ENCODE results near the gene ANKRD27.
"Not testable (repeated sequence)": the region's sequence is repeated elsewhere in the genome, so short reads cannot be mapped to it uniquely, and the experiment has no call there.

Gene ANKRD27

DNA sequence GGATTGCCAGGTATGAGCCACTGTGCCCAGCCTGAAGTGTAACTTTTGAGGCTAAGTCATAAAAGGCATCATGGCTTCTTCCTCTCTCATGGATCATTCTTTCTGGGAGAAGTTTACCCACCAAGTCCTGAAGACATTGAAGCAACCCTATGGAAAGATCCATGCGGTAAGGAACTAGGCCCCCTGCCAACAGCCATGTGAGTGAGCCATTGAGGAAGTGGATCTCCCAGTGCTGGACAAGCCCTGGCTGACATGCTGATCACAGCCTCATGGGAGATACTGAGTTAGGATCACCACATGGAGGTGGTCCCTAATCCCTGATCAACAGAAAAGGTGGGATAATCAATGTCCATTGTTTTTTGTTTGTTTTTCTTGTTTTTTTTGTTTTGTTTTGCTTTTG is 13.3 kb upstream of the ANKRD27 start:
- no peak for DNase-seq (ENCODE audit: low read depth in 2 of 2)

DNA sequence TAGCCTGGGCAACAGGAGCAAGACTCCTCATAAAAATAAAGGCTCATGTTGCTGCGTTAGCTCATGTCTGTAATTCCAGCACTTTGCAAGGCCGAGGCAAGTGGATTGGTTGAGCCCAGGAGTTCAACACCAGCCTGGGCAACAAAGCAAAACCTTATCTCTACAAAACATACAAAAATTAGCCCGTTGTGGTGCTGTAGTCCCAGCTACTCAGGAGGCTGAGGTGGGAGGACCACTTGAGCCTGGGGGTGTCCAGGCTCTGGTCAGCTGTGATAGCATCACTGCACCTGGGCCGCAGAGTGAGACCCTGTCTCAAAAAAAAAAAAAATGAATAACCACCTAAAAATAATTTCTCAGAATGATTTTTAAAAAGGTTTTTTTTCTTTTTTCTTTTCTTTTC is 12.7 kb upstream of the ANKRD27 start:
- no peak for DNase-seq (ENCODE audit: low read depth in 2 of 2)

GRCh38 chr19:32686847-32687475 is 12.0 kb upstream of the ANKRD27 start:
- no peak for DNase-seq (ENCODE audit: low read depth in 2 of 2)

- no peak for DNase-seq (ENCODE audit: low read depth in 2 of 2)
Observed at GRCh38 chr19:32682317-32682716, 7.3 kb upstream of the ANKRD27 start.

DNA sequence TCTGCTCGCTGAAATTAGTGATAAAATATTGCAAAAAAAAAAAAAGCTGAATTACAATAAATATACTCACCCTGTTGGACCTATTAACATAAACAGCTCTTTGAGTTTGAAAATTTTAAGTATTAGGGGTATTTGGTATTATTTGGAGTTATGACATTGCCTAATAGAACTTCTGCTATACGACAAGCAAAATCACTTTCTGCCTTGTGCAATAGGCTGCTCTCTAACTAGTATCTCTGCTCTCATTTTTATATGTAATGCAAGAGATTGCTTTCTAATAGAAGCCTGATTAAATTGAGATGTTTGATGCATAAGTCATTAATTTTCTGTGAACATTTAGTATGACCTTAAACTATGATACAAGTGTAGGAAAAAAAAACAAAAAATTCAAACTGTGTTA is 6.0 kb upstream of the ANKRD27 start:
- DNase-seq (ENCODE audit: low read depth in 2 of 2) = no peak

DNA sequence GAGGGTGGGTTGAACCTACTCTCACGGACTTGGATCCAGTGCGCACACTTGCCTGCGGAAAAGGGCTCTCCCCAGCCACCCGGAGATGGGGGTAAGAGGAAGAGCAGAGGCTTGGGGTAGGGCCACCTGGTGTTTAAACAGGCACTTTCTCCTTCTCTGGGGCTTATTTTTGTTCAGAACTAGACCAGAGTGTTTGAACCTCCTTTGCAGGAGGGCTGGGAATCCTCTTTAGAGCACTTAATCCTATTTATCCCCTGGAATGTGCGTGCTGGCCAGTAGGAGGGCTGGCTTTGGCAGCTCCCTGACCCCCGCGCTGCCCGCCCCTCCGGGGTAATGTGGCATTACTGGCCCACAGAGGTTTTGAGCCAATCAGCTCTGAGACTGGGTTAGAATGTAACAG is 2.7 kb upstream of the ANKRD27 start:
- no peak for DNase-seq (ENCODE audit: low read depth in 2 of 2)

DNA sequence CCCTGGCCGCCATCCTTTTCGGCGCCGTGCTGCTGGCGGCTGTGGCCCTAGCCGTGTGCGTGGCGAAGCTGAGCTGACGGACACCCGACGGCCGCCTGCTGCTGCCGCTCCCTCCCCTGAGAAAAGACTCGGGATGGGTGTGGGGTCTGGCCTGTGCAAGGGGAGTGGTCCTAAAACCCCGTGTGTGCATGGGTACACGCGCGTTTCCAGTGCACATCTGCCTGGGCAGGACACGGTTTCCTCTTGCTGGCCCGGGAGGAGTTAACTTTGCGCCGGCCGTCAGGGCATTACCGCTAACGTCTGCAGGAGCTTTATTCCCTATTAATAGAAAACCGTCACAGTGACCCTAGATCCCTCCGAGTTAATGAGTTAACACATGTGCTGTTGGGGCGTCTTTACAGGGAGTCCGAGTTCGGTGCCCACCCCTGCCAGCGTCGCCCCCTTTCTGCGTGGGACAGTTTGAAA is 1.9 kb upstream of the ANKRD27 start:
- no peak for DNase-seq (ENCODE audit: low read depth in 2 of 2)

GRCh38 chr19:32676186-32676894 is 1.4 kb upstream of the ANKRD27 start:
- no peak for DNase-seq (ENCODE audit: low read depth in 2 of 2)

GRCh38 chr19:32675720-32676185 is 773 bp upstream of the ANKRD27 start, which contains the start of gene RGS9BP:
Gene RGS9BP, plus strand, starts transcription at chr19:32675848. Its CDS starts 416 bp downstream, at chr19:32676264.
- DNase-seq (ENCODE audit: low read depth in 2 of 2) = peak in 1 of 2 donors; percentile 30

DNA sequence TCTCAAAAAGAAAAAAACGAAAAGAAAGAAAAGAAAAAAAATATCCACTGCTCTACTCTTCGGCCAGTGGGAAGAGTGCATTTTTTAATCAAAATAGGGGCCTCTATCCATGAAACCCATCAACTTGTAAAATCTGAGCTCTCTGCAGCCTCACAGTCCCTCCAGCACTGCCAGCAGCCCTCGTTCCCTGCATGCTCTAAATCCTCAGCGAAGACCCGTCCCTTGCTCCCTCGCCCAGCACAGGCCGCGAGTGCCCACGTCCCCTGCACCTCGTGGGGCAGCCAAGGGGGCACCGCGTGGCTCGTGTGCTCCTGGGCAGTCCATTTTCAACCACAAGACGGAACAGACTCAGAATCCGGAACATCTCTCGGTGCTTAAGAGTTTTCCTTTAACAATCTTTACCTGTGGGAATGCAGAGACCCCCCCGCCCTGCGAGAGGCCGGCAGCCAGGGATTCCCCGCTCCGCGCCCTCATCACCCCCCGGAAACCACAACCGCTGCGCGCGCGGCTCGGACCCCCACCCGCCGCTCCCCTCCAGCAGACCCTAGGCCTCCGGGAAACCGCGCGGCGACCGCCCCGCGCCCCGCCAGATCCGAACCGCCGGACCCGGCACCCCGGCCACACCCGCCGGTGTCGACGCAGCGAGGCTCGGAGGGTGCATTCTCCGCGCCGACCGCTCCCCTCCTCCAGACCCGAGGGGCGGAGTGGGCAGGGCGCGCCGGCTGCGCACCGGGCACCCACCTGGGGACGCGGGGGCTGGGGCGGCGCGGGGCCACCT is 638 bp downstream of the ANKRD27 start:
- DNase-seq (ENCODE audit: low read depth in 2 of 2) = no peak

DNA sequence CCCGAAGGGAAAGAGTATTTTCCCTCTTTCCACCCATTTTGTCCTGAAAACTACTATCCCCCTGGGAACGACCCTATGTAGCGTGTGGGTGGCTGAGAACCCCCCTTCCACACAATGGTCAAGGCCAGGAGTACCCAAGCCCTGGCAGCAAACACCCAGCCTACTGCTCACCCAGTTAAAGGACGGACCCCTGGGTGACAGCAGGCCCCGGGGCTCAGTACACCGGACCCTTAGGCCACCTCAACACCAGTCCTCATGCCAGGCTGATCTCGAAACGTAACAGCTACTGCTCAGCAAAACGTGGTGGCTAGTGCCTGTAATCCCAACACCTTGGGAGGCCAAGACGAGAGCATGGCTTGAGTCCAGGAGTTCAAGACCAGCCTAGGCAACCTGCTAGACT is 1.4 kb downstream of the ANKRD27 start:
- DNase-seq (ENCODE audit: low read depth in 2 of 2) = no peak

GRCh38 chr19:32672841-32673240 is 2.1 kb downstream of the ANKRD27 start:
- no peak for DNase-seq (ENCODE audit: low read depth in 2 of 2)

GRCh38 chr19:32671883-32672593 is 2.9 kb downstream of the ANKRD27 start:
- no peak for DNase-seq (ENCODE audit: low read depth in 2 of 2)

- no peak for DNase-seq (ENCODE audit: low read depth in 2 of 2)
Observed at GRCh38 chr19:32669310-32669709, 5.7 kb downstream of the ANKRD27 start.

DNA sequence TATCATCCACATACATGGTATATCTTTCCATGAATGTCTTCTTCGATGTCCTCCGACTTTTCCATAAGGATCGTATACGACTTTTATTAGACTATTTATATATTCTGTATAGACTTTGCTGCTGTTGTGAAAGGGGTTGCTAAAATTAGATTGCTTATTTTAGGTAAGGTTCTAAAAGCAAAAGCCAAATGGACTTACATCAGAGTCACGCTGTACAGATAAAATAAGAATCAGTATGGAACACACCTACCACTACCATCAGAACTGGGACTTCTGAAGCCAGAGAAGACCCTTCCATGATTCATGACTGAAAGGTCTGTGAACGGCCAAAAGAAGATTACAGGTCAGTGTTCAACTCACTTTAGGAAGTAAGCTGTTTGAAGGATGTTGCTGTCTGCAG is 8.9 kb downstream of the ANKRD27 start:
- DNase-seq (ENCODE audit: low read depth in 2 of 2) = no peak

GRCh38 chr19:32662186-32662585 is 12.8 kb downstream of the ANKRD27 start:
- DNase-seq (ENCODE audit: low read depth in 2 of 2) = no peak

- no peak for DNase-seq (ENCODE audit: low read depth in 2 of 2)
Observed at GRCh38 chr19:32661318-32661717, 13.7 kb downstream of the ANKRD27 start.

- DNase-seq (ENCODE audit: low read depth in 2 of 2) = no peak
Observed at GRCh38 chr19:32658527-32658926, 16.5 kb downstream of the ANKRD27 start.

DNA sequence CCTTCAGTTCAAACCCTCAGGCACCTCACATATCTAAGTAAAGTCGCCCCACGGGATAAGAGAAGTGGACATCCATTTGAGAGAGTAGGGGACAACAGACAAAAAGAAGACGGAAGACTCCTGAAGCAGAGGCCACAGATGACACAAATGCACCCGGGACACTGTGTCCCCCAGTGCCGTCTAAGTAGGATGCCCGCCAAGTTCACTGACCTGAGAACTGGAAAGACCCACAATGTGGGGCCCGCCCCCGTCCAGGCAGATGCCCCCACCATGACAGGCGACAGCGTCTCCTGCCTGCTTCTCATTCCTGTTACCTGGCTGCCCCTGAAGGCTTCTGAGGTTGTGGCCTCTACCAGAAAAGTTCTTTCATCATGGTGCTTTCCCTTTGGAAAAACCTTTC is 16.9 kb downstream of the ANKRD27 start:
- no peak for DNase-seq (ENCODE audit: low read depth in 2 of 2)

DNA sequence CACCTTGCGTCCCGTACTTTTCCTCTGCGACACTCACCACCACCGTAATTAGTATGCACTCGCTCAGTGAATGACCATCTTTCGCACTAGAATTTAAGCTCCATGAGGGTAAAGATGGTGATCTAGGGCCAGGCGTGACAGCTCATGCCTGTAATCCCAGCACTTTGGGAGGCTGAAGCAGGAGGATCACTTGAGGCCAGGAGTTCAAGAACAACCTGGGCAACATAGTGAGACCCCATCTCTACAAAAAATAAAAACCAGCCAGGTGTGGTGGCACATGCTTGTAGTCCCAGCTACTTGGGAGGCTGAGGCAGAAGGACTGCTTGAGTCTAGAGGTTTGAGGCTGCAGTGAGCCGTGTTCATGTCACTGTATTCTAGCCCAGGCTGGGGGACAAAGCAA is 18.6 kb downstream of the ANKRD27 start:
- DNase-seq (ENCODE audit: low read depth in 2 of 2) = not testable (repeated sequence)

- DNase-seq (ENCODE audit: low read depth in 2 of 2) = no peak
Observed at GRCh38 chr19:32653599-32653915, 21.4 kb downstream of the ANKRD27 start.
